CD4-positive, alpha-beta T cell treated with Interleukin-15 for 4 hours (primary cell): Measurements from ENCODE around the gene DPP8.
"Not testable (repeated sequence)": the region's sequence is repeated elsewhere in the genome, so short reads cannot be mapped to it uniquely, and the experiment has no call there.

Source experiments
- DNase-seq: peaks from one replicate; pipeline ENCODE4 v3.0.0-alpha.2; 2020; ENCODE audit warnings: low spot score

DPP8 gene

GRCh38 chr15:65516997-65517865 is at the start of gene DPP8:
Gene DPP8 (minus strand): TSS chr15:65517689. CDS start chr15:65512553, 5,136 bp downstream.
- DNase-seq = peak; percentile 94

- no peak for DNase-seq
Measured at GRCh38 chr15:65561934-65562333, 44.4 kb upstream of the DPP8 start.

- DNase-seq = no peak
Measured at GRCh38 chr15:65559941-65560340, 42.5 kb upstream of the DPP8 start.

GRCh38 chr15:65558997-65559760 is 41.7 kb upstream of the DPP8 start:
- DNase-seq = no peak

GRCh38 chr15:65558336-65558735 is 40.8 kb upstream of the DPP8 start:
- DNase-seq = no peak

- no peak for DNase-seq
Measured at GRCh38 chr15:65556622-65557021, 39.1 kb upstream of the DPP8 start.

GRCh38 chr15:65553691-65554090 is 36.2 kb upstream of the DPP8 start:
- DNase-seq = no peak

GRCh38 chr15:65552851-65553250 is 35.4 kb upstream of the DPP8 start:
- not testable (repeated sequence) for DNase-seq

GRCh38 chr15:65551183-65551582 is 33.7 kb upstream of the DPP8 start:
- no peak for DNase-seq

- DNase-seq = no peak
Measured at GRCh38 chr15:65550681-65551098, 33.2 kb upstream of the DPP8 start.

GRCh38 chr15:65549288-65549687 is 31.8 kb upstream of the DPP8 start:
- not testable (repeated sequence) for DNase-seq

GRCh38 chr15:65547841-65548240 is 30.4 kb upstream of the DPP8 start:
- no peak for DNase-seq

- DNase-seq = no peak
Measured at GRCh38 chr15:65541231-65541820, 23.8 kb upstream of the DPP8 start.

GRCh38 chr15:65540314-65540713 is 22.8 kb upstream of the DPP8 start:
- no peak for DNase-seq

GRCh38 chr15:65535192-65535591 is 17.7 kb upstream of the DPP8 start:
- no peak for DNase-seq

- DNase-seq = no peak
Measured at GRCh38 chr15:65533057-65533756, 15.7 kb upstream of the DPP8 start.

GRCh38 chr15:65532738-65533051 is 15.2 kb upstream of the DPP8 start:
- DNase-seq = no peak

- DNase-seq = peak; percentile 87
Measured at GRCh38 chr15:65530318-65531111, 13.0 kb upstream of the DPP8 start, which contains the start of gene HACD3. Gene HACD3 (plus strand): TSS chr15:65530463. CDS start chr15:65530632, 169 bp downstream.

GRCh38 chr15:65529762-65530317 is 12.4 kb upstream of the DPP8 start:
- DNase-seq = no peak

- no peak for DNase-seq
Measured at GRCh38 chr15:65528461-65529060, 11.1 kb upstream of the DPP8 start.

GRCh38 chr15:65525622-65526021 is 8.1 kb upstream of the DPP8 start:
- DNase-seq = no peak
